D721Med (cell line): Measurements from ENCODE around the gene EED.
"Not testable (repeated sequence)": the region's sequence is repeated elsewhere in the genome, so short reads cannot be mapped to it uniquely, and the experiment has no call there.

Source experiments
- DNase-seq: peaks from one replicate; pipeline ENCODE4 v3.0.0; 2011; ENCODE audit warnings: low spot score; ENCODE audit not compliant: insufficient read length
- FAIRE-seq: peaks from 2 replicates; lab custom pipeline; 2011; peaks lifted over from hg19 to GRCh38; lab: Jason Lieb, UNC
- TF ChIP-seq, protein P1 (sequence below): IDR thresholded peaks from 2 replicates; pipeline ENCODE4 v1.5.1; 2012; ENCODE audit warnings: mild to moderate bottlenecking, control low read depth; ENCODE audit not compliant: insufficient read depth; ENCODE audit errors: missing control alignments

The EED gene

DNA sequence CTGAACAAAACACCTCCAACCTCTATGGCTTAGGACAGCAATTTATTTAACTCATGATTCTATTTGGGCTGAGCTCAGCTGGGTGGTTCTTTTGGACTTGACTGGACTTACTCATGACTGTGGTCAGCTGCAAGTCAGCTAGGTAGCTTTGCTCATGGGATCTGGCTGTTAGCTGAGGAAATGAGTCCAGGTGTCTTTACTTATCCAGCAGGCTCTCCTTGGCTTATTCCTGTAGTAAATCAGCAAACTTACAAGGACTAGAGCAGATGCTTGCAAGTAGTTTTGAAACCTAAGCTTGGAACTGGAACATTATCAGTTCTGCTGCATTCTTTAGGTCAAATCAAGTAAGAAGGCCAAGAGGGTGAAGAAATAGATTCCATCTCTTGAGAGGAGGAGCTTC is 49.5 kb downstream of the EED start:
- DNase-seq: no peak
- FAIRE-seq: no peak
- TF ChIP-seq, protein P1, sequence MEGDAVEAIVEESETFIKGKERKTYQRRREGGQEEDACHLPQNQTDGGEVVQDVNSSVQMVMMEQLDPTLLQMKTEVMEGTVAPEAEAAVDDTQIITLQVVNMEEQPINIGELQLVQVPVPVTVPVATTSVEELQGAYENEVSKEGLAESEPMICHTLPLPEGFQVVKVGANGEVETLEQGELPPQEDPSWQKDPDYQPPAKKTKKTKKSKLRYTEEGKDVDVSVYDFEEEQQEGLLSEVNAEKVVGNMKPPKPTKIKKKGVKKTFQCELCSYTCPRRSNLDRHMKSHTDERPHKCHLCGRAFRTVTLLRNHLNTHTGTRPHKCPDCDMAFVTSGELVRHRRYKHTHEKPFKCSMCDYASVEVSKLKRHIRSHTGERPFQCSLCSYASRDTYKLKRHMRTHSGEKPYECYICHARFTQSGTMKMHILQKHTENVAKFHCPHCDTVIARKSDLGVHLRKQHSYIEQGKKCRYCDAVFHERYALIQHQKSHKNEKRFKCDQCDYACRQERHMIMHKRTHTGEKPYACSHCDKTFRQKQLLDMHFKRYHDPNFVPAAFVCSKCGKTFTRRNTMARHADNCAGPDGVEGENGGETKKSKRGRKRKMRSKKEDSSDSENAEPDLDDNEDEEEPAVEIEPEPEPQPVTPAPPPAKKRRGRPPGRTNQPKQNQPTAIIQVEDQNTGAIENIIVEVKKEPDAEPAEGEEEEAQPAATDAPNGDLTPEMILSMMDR: no peak

DNA sequence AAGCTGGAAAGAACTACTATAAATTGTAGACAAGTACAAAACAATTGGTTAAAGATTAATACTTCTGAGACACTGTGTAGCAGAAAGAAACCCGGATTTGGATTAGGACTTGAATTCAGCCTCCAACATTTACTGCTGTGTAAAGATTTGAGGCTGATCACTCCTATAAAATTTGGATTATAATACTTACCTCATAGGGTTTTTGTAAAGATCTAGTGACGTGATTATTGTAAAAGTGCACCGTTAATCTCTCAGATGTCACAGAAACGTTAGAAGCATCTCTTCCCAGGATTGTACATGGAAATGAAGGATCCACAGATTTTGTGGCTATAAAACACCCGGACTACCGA is 57.2 kb downstream of the EED start:
- DNase-seq (no peak), FAIRE-seq (peak; percentile 72)
- TF ChIP-seq, protein P1: no peak

DNA sequence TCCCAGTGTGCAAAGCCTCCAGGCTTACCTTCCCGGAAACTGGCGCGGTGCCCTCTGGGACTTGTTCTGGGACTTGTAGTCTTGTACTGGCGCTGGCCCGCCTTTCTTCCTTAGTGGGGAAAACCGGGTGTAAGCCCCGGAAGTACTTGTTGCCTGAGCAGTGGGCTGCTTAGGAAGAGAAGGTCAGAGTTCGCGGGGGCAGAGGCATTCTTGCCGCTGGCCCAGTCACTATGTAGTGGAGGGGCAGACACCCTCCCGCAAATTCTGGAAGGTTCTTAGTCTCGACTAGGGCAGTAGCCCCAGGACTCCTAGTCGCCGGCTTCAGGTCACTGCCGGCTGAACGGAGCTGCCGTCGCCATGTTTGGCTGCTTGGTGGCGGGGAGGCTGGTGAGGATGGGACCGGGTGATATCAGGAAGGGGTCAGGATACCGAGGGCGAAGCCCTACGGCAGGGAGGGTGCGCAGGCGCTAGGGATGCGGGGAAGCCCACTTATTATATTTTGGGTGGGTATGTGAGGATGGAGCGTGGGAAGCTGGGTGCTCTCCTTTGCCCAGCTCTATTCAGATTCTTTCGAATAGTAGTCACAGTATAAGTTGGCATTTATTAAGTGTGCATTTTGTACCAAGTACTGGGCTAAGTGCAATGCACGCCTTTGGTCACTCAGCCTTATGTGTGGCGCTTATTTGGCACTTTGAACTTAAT is 57.7 kb downstream of the EED start, which contains the start of gene HIKESHI:
Gene HIKESHI, plus strand, starts transcription at position 149 of the 702 bp plus-strand sequence. Its CDS starts 209 bp downstream, at position 358.
- DNase-seq (peak; percentile 44), FAIRE-seq (no peak)
- TF ChIP-seq, protein P1: no peak

DNA sequence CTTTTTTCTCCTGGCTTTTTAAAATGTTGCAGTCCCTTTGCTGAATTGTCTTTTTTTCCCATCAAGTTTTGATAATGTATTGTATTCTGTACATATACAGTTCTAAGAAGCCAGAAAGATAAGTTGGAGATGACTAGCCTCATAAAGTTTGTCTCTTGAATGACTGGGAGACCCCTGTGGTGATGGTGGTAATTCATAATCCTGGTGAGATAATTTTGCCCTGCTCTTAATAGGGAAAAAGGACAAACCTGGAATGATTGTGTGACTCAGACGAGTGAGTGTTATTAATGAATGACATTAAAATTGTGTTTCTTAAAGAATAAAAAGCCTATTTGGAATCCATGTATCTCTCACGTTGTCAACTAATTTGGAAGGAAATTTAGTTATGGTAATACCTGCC is 58.7 kb downstream of the EED start:
- no peak for FAIRE-seq
- DNase-seq: no peak
- TF ChIP-seq, protein P1: no peak

DNA sequence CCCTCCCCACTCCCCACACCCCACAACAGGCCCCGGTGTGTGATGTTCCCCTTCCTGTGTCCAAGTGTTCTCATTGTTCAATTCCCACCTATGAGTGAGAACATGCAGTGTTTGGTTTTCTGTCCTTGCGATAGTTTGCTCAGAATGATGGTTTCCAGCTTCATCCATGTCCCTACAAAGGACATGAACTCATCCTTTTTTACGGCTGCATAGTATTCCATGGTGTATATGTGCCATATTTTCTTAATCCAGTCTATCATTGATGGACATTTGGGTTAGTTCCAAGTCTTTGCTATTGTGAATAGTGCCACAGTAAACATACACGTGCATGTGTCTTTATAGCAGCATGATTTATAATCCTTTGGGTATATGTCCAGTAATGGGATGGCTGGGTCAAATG is 64.2 kb downstream of the EED start:
- not testable (repeated sequence) for DNase-seq, FAIRE-seq

DNA sequence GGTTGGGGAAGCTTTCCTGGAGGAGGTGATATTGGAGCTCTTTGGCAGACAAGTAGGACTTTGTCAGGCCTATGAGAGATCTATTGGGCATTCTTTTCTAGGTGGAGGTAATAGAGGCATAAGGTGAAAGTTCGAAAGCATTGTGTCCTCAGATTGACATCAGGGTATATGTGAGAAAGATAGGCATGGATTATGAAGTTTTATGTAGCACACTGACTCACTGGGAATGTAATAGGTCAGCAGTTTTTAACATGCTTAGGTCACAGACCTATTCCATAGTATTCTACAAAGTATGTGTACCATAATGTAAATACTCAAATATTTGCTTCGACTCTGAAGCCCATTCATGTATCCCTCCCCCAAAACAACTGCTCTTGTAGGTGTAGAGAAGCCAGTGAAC is 69.2 kb downstream of the EED start:
- FAIRE-seq: no peak
- no peak for DNase-seq

DNA sequence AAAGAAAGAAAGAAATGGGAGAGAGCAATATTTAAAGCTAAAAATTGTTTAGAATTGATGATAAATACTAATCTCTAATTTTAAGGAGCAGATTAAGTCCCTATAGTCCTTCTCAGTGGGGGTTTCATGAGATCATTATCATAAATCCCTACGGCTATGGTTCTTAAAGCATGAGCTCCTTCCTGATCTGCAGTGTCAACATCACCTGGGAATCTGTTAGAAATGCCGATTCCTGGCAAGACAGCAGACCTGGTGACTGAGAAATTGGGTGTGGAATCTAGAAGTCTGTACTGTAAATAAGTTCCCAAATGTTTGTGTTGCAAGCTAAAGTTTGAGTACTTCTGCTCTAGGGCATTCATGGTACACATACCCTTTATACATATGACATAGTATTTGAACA is 70.1 kb downstream of the EED start:
- FAIRE-seq (no peak), DNase-seq (no peak)
- TF ChIP-seq, protein P1: no peak

More for the DNA sequence above, 69.2 kb downstream of the EED start:
- TF ChIP-seq, protein P1: no peak
